Measurements from ENCODE around the gene VPS18. TPM values are rescaled to one million over a fixed set of nuclear protein-coding genes. Genes with fewer than 3 reads are reported as not detected.

The VPS18 gene
- total and polyA plus RNA-seq, 2 donors (not counting 3 experiments of a cell fraction or from before 2014, with no cell fraction given) = 29.3 to 32.8 TPM

DNA sequence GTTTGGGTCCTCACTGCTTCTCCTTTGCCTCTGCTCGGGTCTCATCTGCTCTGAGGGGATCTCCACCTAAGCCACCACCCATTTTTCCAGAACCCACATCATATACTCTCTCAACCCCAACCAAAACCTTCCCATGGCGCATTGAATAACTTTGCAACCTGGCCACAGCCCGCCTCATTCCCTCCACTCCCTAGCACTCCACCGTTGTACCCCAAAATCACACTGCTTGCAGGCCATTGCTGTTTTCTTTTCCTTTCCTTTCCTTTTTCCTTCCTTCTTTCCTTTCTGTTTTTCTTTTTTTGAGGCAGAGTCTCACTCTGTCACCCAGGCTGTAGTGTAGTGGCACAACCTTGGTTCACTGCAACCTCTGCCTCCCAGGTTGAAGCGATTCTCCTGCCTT lies 3.1 kb upstream of the VPS18 start:
- no peak overlapping the region for H3K4me3 ChIP-seq (replicated peaks in 1 of 3; ENCODE audit: insufficient read depth in 1 of 3, low read depth in 1 of 3, low read length in 3 of 3)
- H3K4me2 ChIP-seq (ENCODE audit: insufficient read depth, low read length) = no peak overlapping the region
- peaks cover 17% of the 10 kb centered on the region for H3K79me2 ChIP-seq (ENCODE audit: control insufficient read depth, insufficient read depth, low read length)
- no peaks in the 10 kb centered on the region for H3K9me1 ChIP-seq (replicated peaks; ENCODE audit: control insufficient read depth, extremely low read depth, insufficient read depth, low read length)
- H3K9me3 ChIP-seq (replicated peaks; ENCODE audit: control insufficient read depth, insufficient read depth, low read length) = no peaks in the 10 kb centered on the region
- POLR2A ChIA-PET = interaction anchor here (1.1 kb wide), 1 partner anchor 33 kb away, joined by 5 read pairs; no protein-coding TSS in a partner anchor
- intact Hi-C loops (cut with micrococcal nuclease) = loop anchor here (5.0 to 10.0 kb wide), 3 partner anchors 104 to 326 kb away; partner anchors contain the start of genes CCDC32 and RPUSD2
- H4K20me1 ChIP-seq (replicated peaks; ENCODE audit: control insufficient read depth, extremely low read depth, insufficient read depth, low read length) = no peaks in the 10 kb centered on the region
- no peak overlapping the region for H3K9ac ChIP-seq (replicated peaks; ENCODE audit: extremely low read depth, insufficient read depth, low read length)
- dilution Hi-C loops (cut with MboI; ENCODE audit: extremely low pct_ligation_motif_present, low sequenced_read_pairs) = no loop called here
- BruUV-seq (replicated peaks) = no TSS peak
- DNase-seq (ENCODE audit: low read depth, low spot score) = no peak
- no peak for FAIRE-seq
- no peak overlapping the region for H3K27ac ChIP-seq (ENCODE audit: insufficient read depth, low read depth, low read length)
- H3K36me3 ChIP-seq (ENCODE audit: control insufficient read depth in 2 of 2, extremely low read depth in 1 of 2, insufficient read depth in 2 of 2, low read length in 2 of 2) = peaks cover 0 to 1% of the 10 kb centered on the region in 2 experiments
- TF ChIP-seq POLR2A (IDR thresholded peaks at IDR 0.05; ENCODE audit: low read depth, low read length) (no peak), MYC (IDR thresholded peaks at IDR 0.05; ENCODE audit: low read depth, low read length) (no peak), FOS (IDR thresholded peaks at IDR 0.05; ENCODE audit: borderline replicate concordance, insufficient read depth, low read length) (no peak), GATA2 (IDR thresholded peaks at IDR 0.05; ENCODE audit: insufficient read depth, insufficient read length, low read depth, low read length) (no peak), POLR2AphosphoS5 (IDR thresholded peaks at IDR 0.05; ENCODE audit: insufficient read depth, low read depth, low read length) (no peak), JUN (IDR thresholded peaks at IDR 0.05; ENCODE audit: borderline replicate concordance, insufficient read depth, insufficient read length, low read depth) (no peak), EZH2 (IDR thresholded peaks at IDR 0.05; ENCODE audit: borderline replicate concordance, low read depth, low read length, severe bottlenecking) (no peak)
- TF ChIP-seq, protein P1, sequence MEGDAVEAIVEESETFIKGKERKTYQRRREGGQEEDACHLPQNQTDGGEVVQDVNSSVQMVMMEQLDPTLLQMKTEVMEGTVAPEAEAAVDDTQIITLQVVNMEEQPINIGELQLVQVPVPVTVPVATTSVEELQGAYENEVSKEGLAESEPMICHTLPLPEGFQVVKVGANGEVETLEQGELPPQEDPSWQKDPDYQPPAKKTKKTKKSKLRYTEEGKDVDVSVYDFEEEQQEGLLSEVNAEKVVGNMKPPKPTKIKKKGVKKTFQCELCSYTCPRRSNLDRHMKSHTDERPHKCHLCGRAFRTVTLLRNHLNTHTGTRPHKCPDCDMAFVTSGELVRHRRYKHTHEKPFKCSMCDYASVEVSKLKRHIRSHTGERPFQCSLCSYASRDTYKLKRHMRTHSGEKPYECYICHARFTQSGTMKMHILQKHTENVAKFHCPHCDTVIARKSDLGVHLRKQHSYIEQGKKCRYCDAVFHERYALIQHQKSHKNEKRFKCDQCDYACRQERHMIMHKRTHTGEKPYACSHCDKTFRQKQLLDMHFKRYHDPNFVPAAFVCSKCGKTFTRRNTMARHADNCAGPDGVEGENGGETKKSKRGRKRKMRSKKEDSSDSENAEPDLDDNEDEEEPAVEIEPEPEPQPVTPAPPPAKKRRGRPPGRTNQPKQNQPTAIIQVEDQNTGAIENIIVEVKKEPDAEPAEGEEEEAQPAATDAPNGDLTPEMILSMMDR (IDR thresholded peaks at IDR 0.05; ENCODE audit: extremely low read depth in 1 of 2, insufficient read depth in 1 of 2, low read depth in 1 of 2, low read length in 2 of 2) = no peak
- TF ChIP-seq, protein P2, sequence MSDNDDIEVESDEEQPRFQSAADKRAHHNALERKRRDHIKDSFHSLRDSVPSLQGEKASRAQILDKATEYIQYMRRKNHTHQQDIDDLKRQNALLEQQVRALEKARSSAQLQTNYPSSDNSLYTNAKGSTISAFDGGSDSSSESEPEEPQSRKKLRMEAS (IDR thresholded peaks at IDR 0.05; ENCODE audit: insufficient read depth, insufficient read length) = no peak
- H2AFZ ChIP-seq (ENCODE audit: low read depth, low read length) = no peak overlapping the region
- no peaks in the 10 kb centered on the region for H3K27me3 ChIP-seq (ENCODE audit: control insufficient read depth in 2 of 2, insufficient read depth in 2 of 2, low read length in 2 of 2)
- CTCF ChIA-PET = interaction anchor here (1.0 to 4.0 kb wide), 20 partner anchors 8 to 371 kb away, joined by 3 to 48 read pairs (median 6); partner anchors contain the start of genes C15orf62, CHP1, EXD1 and RHOV
- peaks cover 14% of the 10 kb centered on the region for H3K4me1 ChIP-seq (ENCODE audit: control insufficient read depth, extremely low read depth, insufficient read depth, low read length)

Data from endothelial cell of umbilical vein (primary cell).